Measurements from ENCODE around the gene TBC1D1. TPM values are rescaled to one million over a fixed set of nuclear protein-coding genes. Genes with fewer than 3 reads are reported as not detected.

The TBC1D1 gene
- total RNA-seq, 1 experiment from 2014 or later = 42.6 TPM

DNA sequence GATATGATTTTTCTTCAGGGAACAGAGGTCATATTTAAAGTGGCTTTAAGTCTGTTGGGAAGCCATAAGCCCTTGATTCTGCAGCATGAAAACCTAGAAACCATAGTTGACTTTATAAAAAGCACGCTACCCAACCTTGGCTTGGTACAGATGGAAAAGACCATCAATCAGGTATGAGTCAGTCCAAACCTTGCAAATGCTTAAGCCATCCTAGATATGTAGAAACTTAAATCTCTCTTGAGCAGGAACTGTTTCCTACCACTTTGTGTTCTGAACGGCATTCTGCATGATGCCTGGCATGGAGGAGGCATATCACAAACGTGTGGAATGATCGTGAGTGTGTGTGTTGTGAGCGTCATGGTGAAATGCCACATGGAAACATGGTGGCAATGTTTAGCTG is 234.1 kb downstream of the TBC1D1 start:
- Histone ChIP-seq H3K27ac (ENCODE audit: low read depth, low read length, poor library complexity, severe bottlenecking) (no peak overlapping the region), H3K4me3 (ENCODE audit: low read depth, low read length, poor library complexity, severe bottlenecking) (no peak overlapping the region), H3K4me1 (ENCODE audit: insufficient read depth, low read length, poor library complexity, severe bottlenecking) (no peaks in the 10 kb centered on the region), H3K9me3 (ENCODE audit: low read depth, low read length, poor library complexity, severe bottlenecking) (no peaks in the 10 kb centered on the region), H3K36me3 (ENCODE audit: insufficient read depth, low read length, poor library complexity, severe bottlenecking) (no peaks in the 10 kb centered on the region), H3K27me3 (replicated peaks; ENCODE audit: insufficient read depth, low read depth, low read length, poor library complexity) (no peaks in the 10 kb centered on the region)
- no peak for DNase-seq (ENCODE audit: low spot score)
- BruUV-seq (replicated peaks) = no TSS peak
- no peak for TF ChIP-seq CTCF (conservative IDR thresholded peaks at IDR 0.05; ENCODE audit: low read depth, low read length)
- ChIA-PET CTCF (no interaction called here), POLR2A (ENCODE audit: low non-redundant PET) (no interaction called here)
- intact Hi-C loops (cut with micrococcal nuclease; ENCODE audit: unreplicated experiment) = no loop called here

GRCh38 chr4:38125816-38126215 is 234.9 kb downstream of the TBC1D1 start:
- no peaks in the 10 kb centered on the region for H3K27me3 ChIP-seq (replicated peaks; ENCODE audit: insufficient read depth, low read depth, low read length, poor library complexity)
- H3K4me3 ChIP-seq (ENCODE audit: low read depth, low read length, poor library complexity, severe bottlenecking) = no peak overlapping the region
- DNase-seq (ENCODE audit: low spot score) = no peak
- no peak for TF ChIP-seq EZH2 (IDR thresholded peaks at IDR 0.05; ENCODE audit: borderline replicate concordance, low read depth, low read length, poor library complexity, severe bottlenecking)
- ChIA-PET CTCF (no interaction called here), POLR2A (ENCODE audit: low non-redundant PET) (no interaction called here)
- intact Hi-C loops (cut with micrococcal nuclease; ENCODE audit: unreplicated experiment) = no loop called here
- no peaks in the 10 kb centered on the region for H3K4me1 ChIP-seq (ENCODE audit: insufficient read depth, low read length, poor library complexity, severe bottlenecking)
- H3K9me3 ChIP-seq (ENCODE audit: low read depth, low read length, poor library complexity, severe bottlenecking) = no peaks in the 10 kb centered on the region
- H3K27ac ChIP-seq (ENCODE audit: low read depth, low read length, poor library complexity, severe bottlenecking) = no peak overlapping the region
- no peaks in the 10 kb centered on the region for H3K36me3 ChIP-seq (ENCODE audit: insufficient read depth, low read length, poor library complexity, severe bottlenecking)
- no TSS peak for BruUV-seq (replicated peaks)

DNA sequence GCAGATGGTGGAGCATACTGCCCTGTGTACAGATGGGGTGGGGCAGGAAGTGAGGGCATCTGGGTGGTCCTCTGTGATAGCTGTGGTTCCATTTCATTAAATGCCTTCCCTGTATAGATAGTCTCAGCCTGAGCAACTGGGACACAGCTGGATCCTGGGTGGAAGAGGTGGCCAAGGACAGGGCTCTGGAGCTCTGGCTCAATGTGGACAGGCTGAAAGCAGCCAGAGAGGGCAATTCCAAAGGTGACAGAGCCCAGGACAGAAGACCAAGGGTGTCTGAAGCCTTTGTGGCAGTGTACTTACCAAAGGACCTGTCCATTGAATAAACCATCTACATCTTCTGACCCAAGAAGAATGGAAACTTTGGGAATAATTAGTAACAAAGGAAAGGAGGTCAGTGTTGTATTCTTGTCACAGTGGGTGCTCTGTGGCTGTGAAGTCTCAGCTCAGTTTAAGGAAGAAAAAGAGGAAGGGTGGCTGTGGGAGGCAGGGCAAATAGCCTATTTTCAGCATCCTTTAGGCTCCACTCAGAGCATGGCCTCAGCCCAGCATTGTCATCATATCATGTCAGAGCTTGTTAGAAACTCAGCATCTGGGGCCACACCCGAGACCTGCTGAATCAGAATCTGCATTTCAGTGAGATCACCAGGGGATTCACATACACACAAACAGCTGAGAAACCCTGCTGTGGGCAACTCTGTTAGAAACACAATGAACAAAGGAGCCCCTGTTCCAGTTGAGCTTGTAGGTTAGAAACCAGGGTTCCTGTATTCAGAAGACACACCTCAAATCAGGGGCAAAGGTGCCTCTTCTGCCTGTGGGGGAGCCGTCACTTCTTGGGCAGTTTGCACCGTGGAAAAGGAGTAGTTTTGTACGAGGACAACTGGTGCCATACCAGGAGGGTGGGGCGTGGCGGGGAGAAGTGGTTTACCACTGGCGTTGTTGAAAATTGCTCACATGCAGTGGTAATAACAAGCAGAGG is 237.9 kb downstream of the TBC1D1 start:
- no peak for DNase-seq (ENCODE audit: low spot score)
- Histone ChIP-seq H3K4me1 (ENCODE audit: insufficient read depth, low read length, poor library complexity, severe bottlenecking) (no peaks in the 10 kb centered on the region), H3K27ac (ENCODE audit: low read depth, low read length, poor library complexity, severe bottlenecking) (no peak overlapping the region), H3K9me3 (ENCODE audit: low read depth, low read length, poor library complexity, severe bottlenecking) (no peaks in the 10 kb centered on the region), H3K27me3 (replicated peaks; ENCODE audit: insufficient read depth, low read depth, low read length, poor library complexity) (no peaks in the 10 kb centered on the region), H3K4me3 (ENCODE audit: low read depth, low read length, poor library complexity, severe bottlenecking) (no peak overlapping the region), H3K36me3 (ENCODE audit: insufficient read depth, low read length, poor library complexity, severe bottlenecking) (no peaks in the 10 kb centered on the region)
- no TSS peak for BruUV-seq (replicated peaks)
- CTCF ChIA-PET = no interaction called here
- TF ChIP-seq EZH2 (IDR thresholded peaks at IDR 0.05; ENCODE audit: borderline replicate concordance, low read depth, low read length, poor library complexity, severe bottlenecking) (no peak), CTCF (conservative IDR thresholded peaks at IDR 0.05; ENCODE audit: low read depth, low read length) (no peak)
- intact Hi-C loops (cut with micrococcal nuclease; ENCODE audit: unreplicated experiment) = no loop called here
- POLR2A ChIA-PET (ENCODE audit: low non-redundant PET) = no interaction called here
